HepG2 (cell line): ENCODE data around the gene AGBL2. TPM values are rescaled to one million over a fixed set of nuclear protein-coding genes. Genes with fewer than 3 reads are reported as not detected.

Source experiments
- ATF7 ChIP-seq, 2 experiments: fragments of 450-650 bp in 1 of 2; sonication (generic) in 1 of 2; formaldehyde crosslinking in 1 of 2; IDR thresholded peaks; 2 replicates each; pipeline versions ENCODE4 v1.4.0 to v1.6.1; 2016 to 2020; ENCODE audit warnings: antibody characterized with exemption in 1 of 2, mild to moderate bottlenecking in 1 of 2, missing genetic modification reagents in 1 of 2
- BORCS8-MEF2B ChIP-seq: sonication (generic); formaldehyde crosslinking; IDR thresholded peaks from 2 replicates; pipeline ENCODE4 v1.8.0; 2022; ENCODE audit warnings: mild to moderate bottlenecking, missing genetic modification reagents
- GABPA ChIP-seq, 2 experiments: IDR thresholded peaks; 2 replicates each; pipeline ENCODE4 v1.6.1; 2011 to 2016; ENCODE audit warnings: low read depth in 2 of 2, low read length in 1 of 2, missing biosample characterization in 1 of 2, missing genetic modification characterization in 1 of 2
- NFKB2 ChIP-seq: sonication (generic); formaldehyde crosslinking; IDR thresholded peaks from 2 replicates; pipeline ENCODE4 v1.4.0; 2020; ENCODE audit warnings: missing genetic modification reagents, borderline replicate concordance
- NR2F2 ChIP-seq: IDR thresholded peaks from 2 replicates; pipeline ENCODE4 v1.6.1; 2012; ENCODE audit warnings: low read depth, inconsistent platforms, borderline replicate concordance
- PHF8 ChIP-seq: sonication (generic); formaldehyde crosslinking; IDR thresholded peaks from 2 replicates; pipeline ENCODE4 v1.5.0; 2020; ENCODE audit warnings: missing genetic modification reagents
- RBAK ChIP-seq: sonication (generic); formaldehyde crosslinking; IDR thresholded peaks from 2 replicates; pipeline ENCODE4 v1.5.1; 2020; ENCODE audit warnings: mild to moderate bottlenecking, missing genetic modification reagents
- SNRNP70 ChIP-seq: fragments of 200-400 bp; formaldehyde crosslinking; IDR thresholded peaks from 2 replicates; pipeline ENCODE4 v1.6.1; 2017; ENCODE audit warnings: mild to moderate bottlenecking, low read depth, low read length, moderate library complexity
- TBX2 ChIP-seq: sonication (generic); formaldehyde crosslinking; IDR thresholded peaks from 2 replicates; pipeline ENCODE4 v1.5.0; 2020; ENCODE audit warnings: missing genetic modification reagents, mild to moderate bottlenecking, borderline replicate concordance
- ZNF20 ChIP-seq: sonication (generic); formaldehyde crosslinking; IDR thresholded peaks from 2 replicates; pipeline ENCODE4 v1.4.0; 2020; ENCODE audit warnings: mild to moderate bottlenecking, moderate library complexity, missing genetic modification reagents
- ZNF317 ChIP-seq: sonication (generic); formaldehyde crosslinking; IDR thresholded peaks from 2 replicates; pipeline ENCODE4 v1.5.0; 2020; ENCODE audit warnings: mild to moderate bottlenecking, missing genetic modification reagents
- ZNF552 ChIP-seq: sonication (generic); formaldehyde crosslinking; IDR thresholded peaks from 2 replicates; pipeline ENCODE4 v1.9.0; 2022; ENCODE audit warnings: missing genetic modification reagents, mild to moderate bottlenecking, borderline replicate concordance
- ZNF709 ChIP-seq: sonication (generic); formaldehyde crosslinking; IDR thresholded peaks from 2 replicates; pipeline ENCODE4 v1.5.0; 2020; ENCODE audit warnings: mild to moderate bottlenecking, missing genetic modification reagents
- ZNF768 ChIP-seq: sonication (generic); formaldehyde crosslinking; IDR thresholded peaks from 2 replicates; pipeline ENCODE4 v1.4.0; 2020; ENCODE audit warnings: missing genetic modification reagents
- ZNF790 ChIP-seq: sonication (generic); formaldehyde crosslinking; IDR thresholded peaks from 2 replicates; pipeline ENCODE4 v1.8.0; 2022; ENCODE audit warnings: missing genetic modification reagents, mild to moderate bottlenecking, borderline replicate concordance
- polyA plus RNA-seq, 8 experiments: library from polyadenylated mRNA; depleted of rRNA in 3 of 8; stranded (reverse) in 7 of 8; unstranded in 1 of 8; fragments of >200 nt; fragmentation: Illumina TruSeq in 4 of 8; extraction: Trizol in 4 of 8; gene quantifications; 2 replicates each; pipeline versions ENCODE4 v1.2.1 to v1.2.3, GENCODE V29; 2011 to 2016; ENCODE audit warnings: low read depth in 4 of 8, missing spikeins in 1 of 8, mixed read lengths in 1 of 8; ENCODE audit not compliant: insufficient read depth in 1 of 8
- total RNA-seq, 5 experiments: library from RNA; depleted of rRNA; stranded (reverse); fragments of >200 nt; fragmentation: Illumina TruSeq; extraction: Trizol; gene quantifications; 2 replicates each; pipeline ENCODE4 v1.2.3, GENCODE V29; 2016; ENCODE audit warnings: low read depth in 1 of 5
- TF ChIP-seq, protein P1 (sequence below): sonication (generic); formaldehyde crosslinking; IDR thresholded peaks from 2 replicates; pipeline ENCODE4 v1.5.1; 2020; ENCODE audit warnings: mild to moderate bottlenecking, moderate library complexity, missing genetic modification reagents
- TF ChIP-seq, protein P2 (sequence below), 2 experiments: sonication (generic) in 1 of 2; formaldehyde crosslinking in 1 of 2; IDR thresholded peaks; 2 replicates each; pipeline versions ENCODE4 v1.4.0 to v1.6.1; 2018 to 2020; ENCODE audit warnings: missing genetic modification reagents in 2 of 2, borderline replicate concordance in 1 of 2, low read depth in 1 of 2, mild to moderate bottlenecking in 1 of 2, missing biosample characterization in 1 of 2
- TF ChIP-seq, protein P3 (sequence below): sonication (generic); formaldehyde crosslinking; IDR thresholded peaks from 2 replicates; pipeline ENCODE4 v1.5.0; 2020; ENCODE audit warnings: missing genetic modification reagents
- TF ChIP-seq, protein P4 (sequence below): IDR thresholded peaks from 2 replicates; pipeline ENCODE4 v1.6.1; 2018; ENCODE audit warnings: missing genetic modification reagents, mild to moderate bottlenecking, missing compliant biosample characterization
- TF ChIP-seq, protein P5 (sequence below): sonication (generic); formaldehyde crosslinking; IDR thresholded peaks from 2 replicates; pipeline ENCODE4 v1.5.1; 2020; ENCODE audit warnings: mild to moderate bottlenecking, missing genetic modification reagents, borderline replicate concordance

AGBL2 gene
- total and polyA plus RNA-seq, 2 of the 13 experiments (the other 11 are each of a cell fraction or from before 2014, with no cell fraction given) = 1.6 to 5.7 TPM

DNA sequence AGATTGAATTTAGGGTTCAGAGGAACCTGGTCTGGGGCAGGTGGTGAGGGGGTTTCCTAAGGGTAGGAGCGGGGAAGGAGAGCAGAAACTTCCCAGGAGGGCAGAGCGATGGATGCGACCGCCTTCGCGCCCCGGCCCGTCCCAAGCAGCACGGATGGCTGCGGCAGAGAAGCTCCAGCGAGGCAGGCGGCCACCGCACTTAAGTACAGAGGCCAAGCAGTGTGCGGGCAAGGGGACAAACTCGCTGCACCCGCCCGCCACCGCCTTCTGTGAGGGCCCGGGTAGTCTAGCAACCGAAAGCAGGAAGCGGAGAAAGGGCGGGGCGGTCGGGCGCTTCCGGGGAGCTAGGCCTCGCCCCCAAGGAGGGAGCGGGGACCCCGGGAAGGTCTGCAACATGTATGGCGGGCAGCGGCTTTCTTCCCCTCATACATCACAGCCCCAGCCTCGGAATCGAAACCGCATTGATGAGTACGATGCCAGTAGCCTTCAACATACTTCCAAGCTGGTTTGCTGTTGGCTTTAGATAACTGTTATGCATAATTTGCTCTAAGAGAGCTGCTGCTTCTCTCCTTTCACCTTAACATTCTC lies at the start of gene AGBL2 (continued):
- TF ChIP-seq, protein P1, sequence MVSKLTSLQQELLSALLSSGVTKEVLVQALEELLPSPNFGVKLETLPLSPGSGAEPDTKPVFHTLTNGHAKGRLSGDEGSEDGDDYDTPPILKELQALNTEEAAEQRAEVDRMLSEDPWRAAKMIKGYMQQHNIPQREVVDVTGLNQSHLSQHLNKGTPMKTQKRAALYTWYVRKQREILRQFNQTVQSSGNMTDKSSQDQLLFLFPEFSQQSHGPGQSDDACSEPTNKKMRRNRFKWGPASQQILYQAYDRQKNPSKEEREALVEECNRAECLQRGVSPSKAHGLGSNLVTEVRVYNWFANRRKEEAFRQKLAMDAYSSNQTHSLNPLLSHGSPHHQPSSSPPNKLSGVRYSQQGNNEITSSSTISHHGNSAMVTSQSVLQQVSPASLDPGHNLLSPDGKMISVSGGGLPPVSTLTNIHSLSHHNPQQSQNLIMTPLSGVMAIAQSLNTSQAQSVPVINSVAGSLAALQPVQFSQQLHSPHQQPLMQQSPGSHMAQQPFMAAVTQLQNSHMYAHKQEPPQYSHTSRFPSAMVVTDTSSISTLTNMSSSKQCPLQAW (CRISPR knock-in tag) = peak; percentile 84
- TF ChIP-seq ZNF20 (CRISPR knock-in tag) (no peak), ZNF317 (CRISPR knock-in tag) (no peak; the same call in 1 of the 2 replicates), ZNF709 (CRISPR knock-in tag) (peak; percentile 85; the same call in 1 of the 2 replicates), TBX2 (CRISPR knock-in tag) (peak; percentile 69), RBAK (CRISPR knock-in tag) (0 out of 2 replicates have a peak, but pooled peaks have one; percentile 72), NFKB2 (peak; percentile 87; the same call in 1 of the 2 replicates), ZNF768 (CRISPR knock-in tag) (peak; percentile 54), NR2F2 (no peak), PHF8 (CRISPR knock-in tag) (peak; percentile 90), BORCS8-MEF2B (peak; percentile 56; the same call in 1 of the 2 replicates), ZNF790 (0 out of 2 replicates have a peak, but pooled peaks have one; percentile 27), GABPA (IDR thresholded peaks at IDR 0.05; ENCODE audit: low read depth, low read length) (peak; percentile 61), GABPA (CRISPR knock-in tag; IDR thresholded peaks at IDR 0.05; ENCODE audit: low read depth) (peak; percentile 88), ZNF552 (CRISPR knock-in tag) (peak; percentile 83; the same call in 1 of the 2 replicates), ATF7 (IDR thresholded peaks at IDR 0.05) (no peak), ATF7 (CRISPR knock-in tag; IDR thresholded peaks at IDR 0.05) (0 out of 2 replicates have a peak, but pooled peaks have one; percentile 31), SNRNP70 (no peak)
- TF ChIP-seq, protein P2, sequence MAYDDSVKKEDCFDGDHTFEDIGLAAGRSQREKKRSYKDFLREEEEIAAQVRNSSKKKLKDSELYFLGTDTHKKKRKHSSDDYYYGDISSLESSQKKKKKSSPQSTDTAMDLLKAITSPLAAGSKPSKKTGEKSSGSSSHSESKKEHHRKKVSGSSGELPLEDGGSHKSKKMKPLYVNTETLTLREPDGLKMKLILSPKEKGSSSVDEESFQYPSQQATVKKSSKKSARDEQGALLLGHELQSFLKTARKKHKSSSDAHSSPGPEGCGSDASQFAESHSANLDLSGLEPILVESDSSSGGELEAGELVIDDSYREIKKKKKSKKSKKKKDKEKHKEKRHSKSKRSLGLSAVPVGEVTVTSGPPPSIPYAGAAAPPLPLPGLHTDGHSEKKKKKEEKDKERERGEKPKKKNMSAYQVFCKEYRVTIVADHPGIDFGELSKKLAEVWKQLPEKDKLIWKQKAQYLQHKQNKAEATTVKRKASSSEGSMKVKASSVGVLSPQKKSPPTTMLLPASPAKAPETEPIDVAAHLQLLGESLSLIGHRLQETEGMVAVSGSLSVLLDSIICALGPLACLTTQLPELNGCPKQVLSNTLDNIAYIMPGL (CRISPR knock-in tag; IDR thresholded peaks at IDR 0.05; ENCODE audit: borderline replicate concordance in 1 of 2, low read depth in 1 of 2) = no peak; a peak in 1 of 4 replicates
- TF ChIP-seq, protein P3, sequence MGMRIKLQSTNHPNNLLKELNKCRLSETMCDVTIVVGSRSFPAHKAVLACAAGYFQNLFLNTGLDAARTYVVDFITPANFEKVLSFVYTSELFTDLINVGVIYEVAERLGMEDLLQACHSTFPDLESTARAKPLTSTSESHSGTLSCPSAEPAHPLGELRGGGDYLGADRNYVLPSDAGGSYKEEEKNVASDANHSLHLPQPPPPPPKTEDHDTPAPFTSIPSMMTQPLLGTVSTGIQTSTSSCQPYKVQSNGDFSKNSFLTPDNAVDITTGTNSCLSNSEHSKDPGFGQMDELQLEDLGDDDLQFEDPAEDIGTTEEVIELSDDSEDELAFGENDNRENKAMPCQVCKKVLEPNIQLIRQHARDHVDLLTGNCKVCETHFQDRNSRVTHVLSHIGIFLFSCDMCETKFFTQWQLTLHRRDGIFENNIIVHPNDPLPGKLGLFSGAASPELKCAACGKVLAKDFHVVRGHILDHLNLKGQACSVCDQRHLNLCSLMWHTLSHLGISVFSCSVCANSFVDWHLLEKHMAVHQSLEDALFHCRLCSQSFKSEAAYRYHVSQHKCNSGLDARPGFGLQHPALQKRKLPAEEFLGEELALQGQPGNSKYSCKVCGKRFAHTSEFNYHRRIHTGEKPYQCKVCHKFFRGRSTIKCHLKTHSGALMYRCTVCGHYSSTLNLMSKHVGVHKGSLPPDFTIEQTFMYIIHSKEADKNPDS (CRISPR knock-in tag) = peak; percentile 46; the same call in 1 of the 2 replicates
- TF ChIP-seq, protein P4, sequence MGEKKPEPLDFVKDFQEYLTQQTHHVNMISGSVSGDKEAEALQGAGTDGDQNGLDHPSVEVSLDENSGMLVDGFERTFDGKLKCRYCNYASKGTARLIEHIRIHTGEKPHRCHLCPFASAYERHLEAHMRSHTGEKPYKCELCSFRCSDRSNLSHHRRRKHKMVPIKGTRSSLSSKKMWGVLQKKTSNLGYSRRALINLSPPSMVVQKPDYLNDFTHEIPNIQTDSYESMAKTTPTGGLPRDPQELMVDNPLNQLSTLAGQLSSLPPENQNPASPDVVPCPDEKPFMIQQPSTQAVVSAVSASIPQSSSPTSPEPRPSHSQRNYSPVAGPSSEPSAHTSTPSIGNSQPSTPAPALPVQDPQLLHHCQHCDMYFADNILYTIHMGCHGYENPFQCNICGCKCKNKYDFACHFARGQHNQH (CRISPR knock-in tag) = peak; percentile 73; the same call in 1 of the 2 replicates
- TF ChIP-seq, protein P5, sequence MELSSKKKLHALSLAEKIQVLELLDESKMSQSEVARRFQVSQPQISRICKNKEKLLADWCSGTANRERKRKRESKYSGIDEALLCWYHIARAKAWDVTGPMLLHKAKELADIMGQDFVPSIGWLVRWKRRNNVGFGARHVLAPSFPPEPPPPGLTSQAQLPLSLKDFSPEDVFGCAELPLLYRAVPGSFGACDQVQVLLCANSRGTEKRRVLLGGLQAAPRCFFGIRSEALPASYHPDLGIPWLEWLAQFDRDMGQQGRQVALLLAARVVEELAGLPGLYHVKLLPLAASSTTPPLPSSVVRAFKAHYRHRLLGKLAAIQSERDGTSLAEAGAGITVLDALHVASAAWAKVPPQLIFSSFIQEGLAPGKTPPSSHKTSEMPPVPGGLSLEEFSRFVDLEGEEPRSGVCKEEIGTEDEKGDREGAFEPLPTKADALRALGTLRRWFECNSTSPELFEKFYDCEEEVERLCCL = 0 out of 2 replicates have a peak, but pooled peaks have one; percentile 35
